SK-N-SH (cell line): ENCODE data around the gene GALNT18. TPM values are rescaled to one million over a fixed set of nuclear protein-coding genes. Genes with fewer than 3 reads are reported as not detected.

ENCODE experiments used
- CTCF ChIA-PET: fragments of 300-600, 350-600 bp; formaldehyde crosslinking; extraction: SDS; loops from one replicate; lab custom pipeline; 2021; lab: Yijun Ruan, JAX
- POLR2A ChIA-PET: fragments of 350-600 bp; sonication (Branson Sonifier 250); formaldehyde crosslinking; extraction: SDS; loops from one replicate; lab custom pipeline; 2020; ENCODE audit warnings: antibody characterized with exemption, inconsistent platforms; lab: Yijun Ruan, JAX
- DNase-seq: peaks from one replicate; pipeline ENCODE4 v3.0.0; 2012
- H2AFZ ChIP-seq: fragments of 200-600 bp; sonication (generic); 2 replicates; pipeline ENCODE4 v1.8.1; 2016; ENCODE audit warnings: antibody characterized with exemption, mild to moderate bottlenecking, low read depth
- H3F3A ChIP-seq: fragments of 200-600 bp; sonication (generic); replicated peaks from 2 replicates; pipeline ENCODE3; 2016; ENCODE audit warnings: antibody characterized with exemption, mild to moderate bottlenecking; ENCODE audit not compliant: insufficient read depth
- H3K27ac ChIP-seq, 2 experiments: fragments of 200-500 bp in 1 of 2; fragments of 200-600 bp in 1 of 2; sonication (Bioruptor generic) in 1 of 2; sonication (generic), shearing (Covaris generic) in 1 of 2; 2 replicates each; pipeline versions ENCODE4 v1.5.1 to v1.6.1; 2014 to 2016; ENCODE audit warnings: low read depth in 2 of 2, inconsistent platforms in 1 of 2, low read length in 1 of 2, mild to moderate bottlenecking in 1 of 2, mixed read lengths in 1 of 2
- H3K27me3 ChIP-seq: fragments of 200-600 bp; sonication (generic), shearing (Covaris generic); 2 replicates; pipeline ENCODE4 v1.6.1; 2016; ENCODE audit warnings: mixed run types; ENCODE audit not compliant: insufficient read depth
- H3K36me3 ChIP-seq, 2 experiments: fragments of 200-500 bp in 1 of 2; fragments of 200-600 bp in 1 of 2; sonication (Bioruptor generic) in 1 of 2; sonication (generic) in 1 of 2; replicated peaks in 1 of 2; 2 replicates each; pipeline versions ENCODE3 to v1.5.1; 2014 to 2016; ENCODE audit warnings: low read length in 1 of 2, mild to moderate bottlenecking in 1 of 2; ENCODE audit not compliant: insufficient read depth in 2 of 2, control insufficient read depth in 1 of 2
- H3K4me1 ChIP-seq, 2 experiments: fragments of 200-500 bp in 1 of 2; fragments of 200-600 bp in 1 of 2; sonication (Bioruptor generic) in 1 of 2; sonication (generic), shearing (Covaris generic) in 1 of 2; 2 replicates each; pipeline versions ENCODE4 v1.5.1 to v1.6.1; 2014 to 2016; ENCODE audit warnings: low read depth in 1 of 2, low read length in 1 of 2, mixed run types in 1 of 2; ENCODE audit not compliant: insufficient read depth in 2 of 2, control insufficient read depth in 1 of 2
- H3K4me2 ChIP-seq: fragments of 200-600 bp; sonication (generic), shearing (Covaris generic); 2 replicates; pipeline ENCODE4 v1.6.1; 2017; ENCODE audit warnings: mixed run types
- H3K4me3 ChIP-seq, 2 experiments: fragments of 200-500 bp in 1 of 2; fragments of 200-600 bp in 1 of 2; sonication (Bioruptor generic) in 1 of 2; sonication (generic), shearing (Covaris generic) in 1 of 2; 2 replicates each; pipeline versions ENCODE4 v1.5.1 to v1.8.1; 2014 to 2016; ENCODE audit warnings: low read depth in 2 of 2, inconsistent platforms in 1 of 2, low read length in 1 of 2, mild to moderate bottlenecking in 1 of 2, mixed read lengths in 1 of 2, moderate library complexity in 1 of 2
- H3K79me2 ChIP-seq: fragments of 200-600 bp; sonication (generic); 2 replicates; pipeline ENCODE4 v1.8.1; 2017; ENCODE audit warnings: mild to moderate bottlenecking; ENCODE audit not compliant: insufficient read depth
- H3K9ac ChIP-seq: fragments of 200-600 bp; sonication (generic); 2 replicates; pipeline ENCODE4 v1.6.1; 2017; ENCODE audit warnings: mixed run types
- H3K9me2 ChIP-seq: fragments of 200-600 bp; sonication (generic); 2 replicates; pipeline ENCODE4 v1.6.1; 2017; ENCODE audit warnings: mixed run types
- H3K9me3 ChIP-seq: fragments of 200-600 bp; sonication (generic); 2 replicates; pipeline ENCODE4 v1.6.1; 2017; ENCODE audit warnings: mixed run types, mild to moderate bottlenecking, moderate library complexity
- H4K20me1 ChIP-seq: fragments of 200-600 bp; sonication (generic); 2 replicates; pipeline ENCODE4 v1.6.1; 2017; ENCODE audit warnings: mild to moderate bottlenecking, mixed run types; ENCODE audit not compliant: insufficient read depth
- ELF1 ChIP-seq: IDR thresholded peaks from 2 replicates; pipeline ENCODE4 v1.4.0; 2012
- EZH2phosphoT487 ChIP-seq: fragments of 200-600 bp; sonication (generic); IDR thresholded peaks from 2 replicates; pipeline ENCODE4 v1.6.1; 2017; ENCODE audit warnings: low read depth, mixed run types, mild to moderate bottlenecking, antibody characterized with exemption, moderate library complexity, borderline replicate concordance
- FOXJ3 ChIP-seq: sonication (generic); formaldehyde crosslinking; IDR thresholded peaks from 2 replicates; pipeline ENCODE4 v1.5.1; 2020; ENCODE audit warnings: mild to moderate bottlenecking, missing genetic modification reagents
- GABPA ChIP-seq: IDR thresholded peaks from 2 replicates; pipeline ENCODE4 v1.4.0; 2012; ENCODE audit warnings: low read depth, mild to moderate bottlenecking
- GATA2 ChIP-seq: sonication (generic); formaldehyde crosslinking; IDR thresholded peaks from 2 replicates; pipeline ENCODE4 v1.5.0; 2020; ENCODE audit warnings: mild to moderate bottlenecking, missing genetic modification reagents
- IRF3 ChIP-seq: fragments of 150-350 bp; IDR thresholded peaks from 2 replicates; pipeline ENCODE4 v1.6.1; 2016; ENCODE audit warnings: mild to moderate bottlenecking, low read depth, low read length
- JUND ChIP-seq: IDR thresholded peaks from 2 replicates; pipeline ENCODE4 v1.4.0; 2012
- MEF2A ChIP-seq: IDR thresholded peaks from 2 replicates; pipeline ENCODE4 v1.4.0; 2012; ENCODE audit warnings: low read depth, borderline replicate concordance
- MXI1 ChIP-seq: IDR thresholded peaks from 2 replicates; pipeline ENCODE4 v1.6.1; 2012; ENCODE audit warnings: mild to moderate bottlenecking, low read depth, low read length, improper control_type of control experiment
- NFIC ChIP-seq: IDR thresholded peaks from 2 replicates; pipeline ENCODE4 v1.4.0; 2012; ENCODE audit warnings: borderline replicate concordance
- RAD21 ChIP-seq: IDR thresholded peaks from 2 replicates; pipeline ENCODE4 v1.6.1; 2012; ENCODE audit warnings: mild to moderate bottlenecking, low read length
- RCOR1 ChIP-seq: fragments of 150-350 bp; IDR thresholded peaks from 2 replicates; pipeline ENCODE4 v1.6.1; 2017; ENCODE audit warnings: antibody characterized with exemption, low read length
- RFX5 ChIP-seq: IDR thresholded peaks from 2 replicates; pipeline ENCODE4 v1.6.1; 2012; ENCODE audit warnings: mild to moderate bottlenecking, improper control_type of control experiment, low read length
- RXRA ChIP-seq: IDR thresholded peaks from 2 replicates; pipeline ENCODE4 v1.4.0; 2012; ENCODE audit warnings: low read depth, mild to moderate bottlenecking, borderline replicate concordance
- USF1 ChIP-seq: IDR thresholded peaks from 2 replicates; pipeline ENCODE4 v1.4.0; 2012; ENCODE audit warnings: low read depth, borderline replicate concordance
- YY1 ChIP-seq: IDR thresholded peaks from 2 replicates; pipeline ENCODE4 v1.4.0; 2012; ENCODE audit warnings: low read depth, mild to moderate bottlenecking
- ZBTB33 ChIP-seq: IDR thresholded peaks from 2 replicates; pipeline ENCODE4 v1.4.0; 2012; ENCODE audit warnings: low read depth, borderline replicate concordance
- WGBS: methylation state at CpG from one replicate; pipeline ENCODE4 v1.1.6; 2017; ENCODE audit warnings: low lambda C conversion rate; 5-methylcytosine and 5-hydroxymethylcytosine counted together
- polyA plus RNA-seq, 3 experiments: library from polyadenylated mRNA; depleted of rRNA; stranded (reverse); fragments of >200 nt; gene quantifications; 2 replicates each; pipeline ENCODE4 v1.2.3, GENCODE V29; 2012
- TF ChIP-seq, protein P1 (sequence below): IDR thresholded peaks from 2 replicates; pipeline ENCODE4 v1.4.0; 2012; ENCODE audit warnings: low read depth
- TF ChIP-seq, protein P2 (sequence below): IDR thresholded peaks from 2 replicates; pipeline ENCODE4; 2012
- TF ChIP-seq, protein P3 (sequence below): IDR thresholded peaks from 2 replicates; pipeline ENCODE4 v1.6.1; 2012; ENCODE audit warnings: mild to moderate bottlenecking, low read depth, low read length, moderate library complexity

GALNT18 gene
- polyA plus RNA-seq, 1 of the 3 experiments (the other 2 are of a cell fraction): 0.64 TPM

DNA sequence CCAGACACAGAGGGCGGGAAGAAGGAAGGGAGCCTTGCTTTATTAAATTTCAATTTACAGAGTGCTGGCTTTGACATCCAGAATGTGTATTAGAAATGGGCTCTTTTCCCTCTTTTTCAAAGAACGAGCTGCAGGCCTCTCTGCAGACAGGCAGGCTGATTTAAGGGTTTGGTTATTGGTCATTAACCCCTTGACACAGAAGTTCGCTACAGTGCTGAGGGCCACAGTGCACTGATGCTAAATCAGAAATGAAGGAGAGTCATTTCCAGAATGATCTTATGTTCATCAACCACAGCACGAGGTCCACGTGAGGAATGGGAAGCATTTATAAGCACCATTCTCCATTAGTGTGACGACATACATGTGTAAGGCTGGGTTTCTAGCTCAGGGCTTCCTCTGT, 320.6 kb downstream of the GALNT18 start:
- H3K9ac ChIP-seq: no peak overlapping the region
- no peak for DNase-seq
- no peaks in the 10 kb centered on the region for H3F3A ChIP-seq
- peaks cover 0 to 4% of the 10 kb centered on the region in 2 experiments; a peak in 1 of 4 replicates for H3K4me1 ChIP-seq
- 48% methylated on average over 6 of the region's 6 CpGs for WGBS
- ChIA-PET CTCF (interaction anchor here (1.2 kb wide), 1 partner anchor 29 kb away, joined by 3 read pairs; no protein-coding TSS in a partner anchor), POLR2A (no interaction called here)
- no peaks in the 10 kb centered on the region for H3K9me2 ChIP-seq
- no peaks in the 10 kb centered on the region for H3K36me3 ChIP-seq
- H4K20me1 ChIP-seq: no peaks in the 10 kb centered on the region
- H2AFZ ChIP-seq: no peak overlapping the region
- no peak for TF ChIP-seq JUND
- TF ChIP-seq YY1: no peak
- no peak for TF ChIP-seq EZH2phosphoT487
- no peak for TF ChIP-seq IRF3
- TF ChIP-seq, protein P1, sequence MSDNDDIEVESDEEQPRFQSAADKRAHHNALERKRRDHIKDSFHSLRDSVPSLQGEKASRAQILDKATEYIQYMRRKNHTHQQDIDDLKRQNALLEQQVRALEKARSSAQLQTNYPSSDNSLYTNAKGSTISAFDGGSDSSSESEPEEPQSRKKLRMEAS: no peak
- TF ChIP-seq ELF1: no peak
- TF ChIP-seq FOXJ3: no peak
- TF ChIP-seq GABPA: no peak
- TF ChIP-seq GATA2: no peak
- H3K27ac ChIP-seq: no peak overlapping the region
- H3K9me3 ChIP-seq: no peaks in the 10 kb centered on the region
- no peak overlapping the region for H3K4me3 ChIP-seq
- H3K79me2 ChIP-seq: no peaks in the 10 kb centered on the region
- H3K27me3 ChIP-seq: no peaks in the 10 kb centered on the region; the same call in 1 of the 2 replicates
- no peak overlapping the region for H3K4me2 ChIP-seq

- no peak for DNase-seq
- POLR2A ChIA-PET: no interaction called here
- CTCF ChIA-PET: no interaction called here
- TF ChIP-seq, protein P2, sequence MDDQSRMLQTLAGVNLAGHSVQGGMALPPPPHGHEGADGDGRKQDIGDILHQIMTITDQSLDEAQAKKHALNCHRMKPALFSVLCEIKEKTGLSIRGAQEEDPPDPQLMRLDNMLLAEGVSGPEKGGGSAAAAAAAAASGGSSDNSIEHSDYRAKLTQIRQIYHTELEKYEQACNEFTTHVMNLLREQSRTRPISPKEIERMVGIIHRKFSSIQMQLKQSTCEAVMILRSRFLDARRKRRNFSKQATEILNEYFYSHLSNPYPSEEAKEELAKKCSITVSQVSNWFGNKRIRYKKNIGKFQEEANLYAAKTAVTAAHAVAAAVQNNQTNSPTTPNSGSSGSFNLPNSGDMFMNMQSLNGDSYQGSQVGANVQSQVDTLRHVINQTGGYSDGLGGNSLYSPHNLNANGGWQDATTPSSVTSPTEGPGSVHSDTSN: no peak
- TF ChIP-seq RFX5 (no peak), GATA2 (no peak), RCOR1 (no peak), RAD21 (no peak), ZBTB33 (no peak), RXRA (no peak), MXI1 (no peak), EZH2phosphoT487 (no peak), ELF1 (no peak), NFIC (no peak), MEF2A (no peak), USF1 (no peak), GABPA (no peak)
- TF ChIP-seq, protein P3, sequence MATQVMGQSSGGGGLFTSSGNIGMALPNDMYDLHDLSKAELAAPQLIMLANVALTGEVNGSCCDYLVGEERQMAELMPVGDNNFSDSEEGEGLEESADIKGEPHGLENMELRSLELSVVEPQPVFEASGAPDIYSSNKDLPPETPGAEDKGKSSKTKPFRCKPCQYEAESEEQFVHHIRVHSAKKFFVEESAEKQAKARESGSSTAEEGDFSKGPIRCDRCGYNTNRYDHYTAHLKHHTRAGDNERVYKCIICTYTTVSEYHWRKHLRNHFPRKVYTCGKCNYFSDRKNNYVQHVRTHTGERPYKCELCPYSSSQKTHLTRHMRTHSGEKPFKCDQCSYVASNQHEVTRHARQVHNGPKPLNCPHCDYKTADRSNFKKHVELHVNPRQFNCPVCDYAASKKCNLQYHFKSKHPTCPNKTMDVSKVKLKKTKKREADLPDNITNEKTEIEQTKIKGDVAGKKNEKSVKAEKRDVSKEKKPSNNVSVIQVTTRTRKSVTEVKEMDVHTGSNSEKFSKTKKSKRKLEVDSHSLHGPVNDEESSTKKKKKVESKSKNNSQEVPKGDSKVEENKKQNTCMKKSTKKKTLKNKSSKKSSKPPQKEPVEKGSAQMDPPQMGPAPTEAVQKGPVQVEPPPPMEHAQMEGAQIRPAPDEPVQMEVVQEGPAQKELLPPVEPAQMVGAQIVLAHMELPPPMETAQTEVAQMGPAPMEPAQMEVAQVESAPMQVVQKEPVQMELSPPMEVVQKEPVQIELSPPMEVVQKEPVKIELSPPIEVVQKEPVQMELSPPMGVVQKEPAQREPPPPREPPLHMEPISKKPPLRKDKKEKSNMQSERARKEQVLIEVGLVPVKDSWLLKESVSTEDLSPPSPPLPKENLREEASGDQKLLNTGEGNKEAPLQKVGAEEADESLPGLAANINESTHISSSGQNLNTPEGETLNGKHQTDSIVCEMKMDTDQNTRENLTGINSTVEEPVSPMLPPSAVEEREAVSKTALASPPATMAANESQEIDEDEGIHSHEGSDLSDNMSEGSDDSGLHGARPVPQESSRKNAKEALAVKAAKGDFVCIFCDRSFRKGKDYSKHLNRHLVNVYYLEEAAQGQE: no peak
Measured at GRCh38 chr11:11297578-11297977, 324.2 kb downstream of the GALNT18 start.

More at GRCh38 chr11:11297578-11297977, 324.2 kb downstream of the GALNT18 start:
- no peaks in the 10 kb centered on the region for H3F3A ChIP-seq
- H2AFZ ChIP-seq: no peak overlapping the region
- H3K9me3 ChIP-seq: no peaks in the 10 kb centered on the region
- WGBS: 41% methylated on average over 6 of the region's 6 CpGs
- H3K9ac ChIP-seq: no peak overlapping the region
- no peaks in the 10 kb centered on the region for H3K36me3 ChIP-seq
- no peaks in the 10 kb centered on the region; the same call in 1 of the 2 replicates for H3K27me3 ChIP-seq
- H3K9me2 ChIP-seq: no peaks in the 10 kb centered on the region
- peaks cover 0 to 18% of the 10 kb centered on the region in 2 experiments; a peak in 1 of 4 replicates for H3K4me1 ChIP-seq
- no peaks in the 10 kb centered on the region for H4K20me1 ChIP-seq
- no peak overlapping the region for H3K27ac ChIP-seq
- H3K4me2 ChIP-seq: no peak overlapping the region
- H3K79me2 ChIP-seq: no peaks in the 10 kb centered on the region
- H3K4me3 ChIP-seq: no peak overlapping the region
